K562 (cell line): Measurements from ENCODE around the gene DESI1. TPM values are rescaled to one million over a fixed set of nuclear protein-coding genes. Genes with fewer than 3 reads are reported as not detected.
A peak's percentile ranks its signal among the peaks of the same experiment; 100 is the strongest.

Source experiments
- CUX1 ChIP-seq: fragments of 200-800 bp; sonication (Bioruptor generic); IDR thresholded peaks from 2 replicates; pipeline ENCODE4 v1.6.1; 2016; ENCODE audit warnings: missing genetic modification characterization, missing compliant biosample characterization
- IRF9 ChIP-seq: fragments of 450-650 bp; IDR thresholded peaks from 2 replicates; pipeline ENCODE4 v1.6.1; 2016; ENCODE audit warnings: missing biosample characterization, missing genetic modification characterization
- PRDM10 ChIP-seq: fragments of 450-650 bp; IDR thresholded peaks from 2 replicates; pipeline ENCODE4 v1.6.1; 2018; ENCODE audit not compliant: partially characterized antibody
- PTTG1 ChIP-seq: fragments of 450-650 bp; IDR thresholded peaks from 2 replicates; pipeline ENCODE4 v1.6.1; 2016; ENCODE audit warnings: low read depth, mild to moderate bottlenecking, missing genetic modification characterization, missing compliant biosample characterization
- TBL1XR1 ChIP-seq, 2 experiments: IDR thresholded peaks; 2 replicates each; pipeline ENCODE4 v1.6.1; 2012; ENCODE audit warnings: improper control_type of control experiment in 2 of 2, low read length in 2 of 2, mild to moderate bottlenecking in 1 of 2
- ZNF407 ChIP-seq: fragments of 450-650 bp; IDR thresholded peaks from 2 replicates; pipeline ENCODE4 v1.6.1; 2016; ENCODE audit warnings: low read depth
- ZNF507 ChIP-seq: conservative IDR thresholded peaks from 2 replicates; pipeline ENCODE4 v1.6.1; 2017; ENCODE audit warnings: missing genetic modification characterization, missing compliant biosample characterization
- polyA plus RNA-seq, 8 experiments: library from polyadenylated mRNA; depleted of rRNA in 4 of 8; stranded (reverse) in 5 of 8; unstranded in 3 of 8; fragments of >200 nt; fragmentation: Nextera tagmentation in 2 of 8; fragmentation: Illumina TruSeq in 1 of 8; extraction: Ambion mirVana in 2 of 8; extraction: Trizol in 1 of 8; gene quantifications; 2 replicates each; pipeline versions ENCODE4 v1.2.1 to v1.2.3, GENCODE V29; 2011 to 2014; ENCODE audit warnings: inconsistent platforms in 1 of 8, missing spikeins in 1 of 8
- total RNA-seq, 7 experiments: library from RNA; depleted of rRNA in 6 of 7; stranded (reverse); fragments of >200 nt in 6 of 7; fragmentation: Illumina TruSeq in 2 of 7; extraction: Trizol in 2 of 7; gene quantifications; 2 replicates each; pipeline versions ENCODE4 v1.2.1 to v1.2.3, GENCODE V29; 2011 to 2021; ENCODE audit warnings: low replicate concordance in 1 of 7

DESI1 gene
- total and polyA plus RNA-seq, 9 of the 15 experiments (the other 6 are each of a cell fraction or from before 2014, with no cell fraction given): 7.2 to 45.9 (median 29.8) TPM

GRCh38 chr22:41620589-41621098, at the start of gene DESI1 (continued):
- peak; percentile 63 for TF ChIP-seq PRDM10
- TF ChIP-seq CUX1: no peak
- no peak for TF ChIP-seq ZNF507
- no peak for TF ChIP-seq PTTG1 (tag)
- no peak for TF ChIP-seq TBL1XR1 (IDR thresholded peaks at IDR 0.05; ENCODE audit: low read length in 2 of 2)
- TF ChIP-seq ZNF407: no peak
- TF ChIP-seq IRF9 (tag): no peak
